ENCODE results near the gene KLHL30. TPM values are rescaled to one million over a fixed set of nuclear protein-coding genes. Genes with fewer than 3 reads are reported as not detected.

The KLHL30 gene
- total and polyA plus RNA-seq, 2 experiments from 2014 or later, result 0.07 TPM; not detected in 1

- Histone ChIP-seq H3K4me3 (no peak overlapping the region), H3K4me1 (ENCODE audit: insufficient read depth) (no peaks in the 10 kb centered on the region), H4K20me1 (replicated peaks; ENCODE audit: insufficient read depth) (no peaks in the 10 kb centered on the region), H3K27ac (ENCODE audit: low read depth) (no peak overlapping the region), H2AFZ (no peak overlapping the region), H3F3A (replicated peaks; ENCODE audit: low read depth) (peaks cover 8% of the 10 kb centered on the region; the same call in 1 of the 2 replicates), H3K79me2 (replicated peaks; ENCODE audit: insufficient read depth) (no peaks in the 10 kb centered on the region), H3K36me3 (ENCODE audit: insufficient read depth) (no peaks in the 10 kb centered on the region), H3K9me2 (ENCODE audit: insufficient read depth) (no peaks in the 10 kb centered on the region), H3K4me2 (no peak overlapping the region), H3K27me3 (ENCODE audit: insufficient read depth) (no peaks in the 10 kb centered on the region)
- DNase-seq (ENCODE audit: low spot score), result no peak
- H3K27me3 Mint-ChIP-seq (ENCODE audit: insufficient read depth, low read depth, poor library complexity), result peaks cover 11% of the 10 kb centered on the region
- TF ChIP-seq POLR2AphosphoS5 (IDR thresholded peaks at IDR 0.05; ENCODE audit: low read depth) (no peak), STAT1 (IDR thresholded peaks at IDR 0.05; ENCODE audit: unreplicated experiment) (no peak), NANOG (IDR thresholded peaks at IDR 0.05; ENCODE audit: borderline replicate concordance) (no peak), ZNF331 (CRISPR knock-in tag; IDR thresholded peaks at IDR 0.05; ENCODE audit: low read depth) (no peak), EZH2 (IDR thresholded peaks at IDR 0.05; ENCODE audit: low read depth, unreplicated experiment) (no peak), CREB1 (CRISPR knock-in tag; IDR thresholded peaks at IDR 0.05; ENCODE audit: low read depth) (no peak), ZNF114 (CRISPR knock-in tag; IDR thresholded peaks at IDR 0.05) (no peak)
- TF ChIP-seq, protein P1, sequence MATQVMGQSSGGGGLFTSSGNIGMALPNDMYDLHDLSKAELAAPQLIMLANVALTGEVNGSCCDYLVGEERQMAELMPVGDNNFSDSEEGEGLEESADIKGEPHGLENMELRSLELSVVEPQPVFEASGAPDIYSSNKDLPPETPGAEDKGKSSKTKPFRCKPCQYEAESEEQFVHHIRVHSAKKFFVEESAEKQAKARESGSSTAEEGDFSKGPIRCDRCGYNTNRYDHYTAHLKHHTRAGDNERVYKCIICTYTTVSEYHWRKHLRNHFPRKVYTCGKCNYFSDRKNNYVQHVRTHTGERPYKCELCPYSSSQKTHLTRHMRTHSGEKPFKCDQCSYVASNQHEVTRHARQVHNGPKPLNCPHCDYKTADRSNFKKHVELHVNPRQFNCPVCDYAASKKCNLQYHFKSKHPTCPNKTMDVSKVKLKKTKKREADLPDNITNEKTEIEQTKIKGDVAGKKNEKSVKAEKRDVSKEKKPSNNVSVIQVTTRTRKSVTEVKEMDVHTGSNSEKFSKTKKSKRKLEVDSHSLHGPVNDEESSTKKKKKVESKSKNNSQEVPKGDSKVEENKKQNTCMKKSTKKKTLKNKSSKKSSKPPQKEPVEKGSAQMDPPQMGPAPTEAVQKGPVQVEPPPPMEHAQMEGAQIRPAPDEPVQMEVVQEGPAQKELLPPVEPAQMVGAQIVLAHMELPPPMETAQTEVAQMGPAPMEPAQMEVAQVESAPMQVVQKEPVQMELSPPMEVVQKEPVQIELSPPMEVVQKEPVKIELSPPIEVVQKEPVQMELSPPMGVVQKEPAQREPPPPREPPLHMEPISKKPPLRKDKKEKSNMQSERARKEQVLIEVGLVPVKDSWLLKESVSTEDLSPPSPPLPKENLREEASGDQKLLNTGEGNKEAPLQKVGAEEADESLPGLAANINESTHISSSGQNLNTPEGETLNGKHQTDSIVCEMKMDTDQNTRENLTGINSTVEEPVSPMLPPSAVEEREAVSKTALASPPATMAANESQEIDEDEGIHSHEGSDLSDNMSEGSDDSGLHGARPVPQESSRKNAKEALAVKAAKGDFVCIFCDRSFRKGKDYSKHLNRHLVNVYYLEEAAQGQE (IDR thresholded peaks at IDR 0.05; ENCODE audit: unreplicated experiment), result no peak
- TF ChIP-seq, protein P2, sequence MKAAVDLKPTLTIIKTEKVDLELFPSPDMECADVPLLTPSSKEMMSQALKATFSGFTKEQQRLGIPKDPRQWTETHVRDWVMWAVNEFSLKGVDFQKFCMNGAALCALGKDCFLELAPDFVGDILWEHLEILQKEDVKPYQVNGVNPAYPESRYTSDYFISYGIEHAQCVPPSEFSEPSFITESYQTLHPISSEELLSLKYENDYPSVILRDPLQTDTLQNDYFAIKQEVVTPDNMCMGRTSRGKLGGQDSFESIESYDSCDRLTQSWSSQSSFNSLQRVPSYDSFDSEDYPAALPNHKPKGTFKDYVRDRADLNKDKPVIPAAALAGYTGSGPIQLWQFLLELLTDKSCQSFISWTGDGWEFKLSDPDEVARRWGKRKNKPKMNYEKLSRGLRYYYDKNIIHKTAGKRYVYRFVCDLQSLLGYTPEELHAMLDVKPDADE (IDR thresholded peaks at IDR 0.05), result no peak
- TF ChIP-seq, protein P3, sequence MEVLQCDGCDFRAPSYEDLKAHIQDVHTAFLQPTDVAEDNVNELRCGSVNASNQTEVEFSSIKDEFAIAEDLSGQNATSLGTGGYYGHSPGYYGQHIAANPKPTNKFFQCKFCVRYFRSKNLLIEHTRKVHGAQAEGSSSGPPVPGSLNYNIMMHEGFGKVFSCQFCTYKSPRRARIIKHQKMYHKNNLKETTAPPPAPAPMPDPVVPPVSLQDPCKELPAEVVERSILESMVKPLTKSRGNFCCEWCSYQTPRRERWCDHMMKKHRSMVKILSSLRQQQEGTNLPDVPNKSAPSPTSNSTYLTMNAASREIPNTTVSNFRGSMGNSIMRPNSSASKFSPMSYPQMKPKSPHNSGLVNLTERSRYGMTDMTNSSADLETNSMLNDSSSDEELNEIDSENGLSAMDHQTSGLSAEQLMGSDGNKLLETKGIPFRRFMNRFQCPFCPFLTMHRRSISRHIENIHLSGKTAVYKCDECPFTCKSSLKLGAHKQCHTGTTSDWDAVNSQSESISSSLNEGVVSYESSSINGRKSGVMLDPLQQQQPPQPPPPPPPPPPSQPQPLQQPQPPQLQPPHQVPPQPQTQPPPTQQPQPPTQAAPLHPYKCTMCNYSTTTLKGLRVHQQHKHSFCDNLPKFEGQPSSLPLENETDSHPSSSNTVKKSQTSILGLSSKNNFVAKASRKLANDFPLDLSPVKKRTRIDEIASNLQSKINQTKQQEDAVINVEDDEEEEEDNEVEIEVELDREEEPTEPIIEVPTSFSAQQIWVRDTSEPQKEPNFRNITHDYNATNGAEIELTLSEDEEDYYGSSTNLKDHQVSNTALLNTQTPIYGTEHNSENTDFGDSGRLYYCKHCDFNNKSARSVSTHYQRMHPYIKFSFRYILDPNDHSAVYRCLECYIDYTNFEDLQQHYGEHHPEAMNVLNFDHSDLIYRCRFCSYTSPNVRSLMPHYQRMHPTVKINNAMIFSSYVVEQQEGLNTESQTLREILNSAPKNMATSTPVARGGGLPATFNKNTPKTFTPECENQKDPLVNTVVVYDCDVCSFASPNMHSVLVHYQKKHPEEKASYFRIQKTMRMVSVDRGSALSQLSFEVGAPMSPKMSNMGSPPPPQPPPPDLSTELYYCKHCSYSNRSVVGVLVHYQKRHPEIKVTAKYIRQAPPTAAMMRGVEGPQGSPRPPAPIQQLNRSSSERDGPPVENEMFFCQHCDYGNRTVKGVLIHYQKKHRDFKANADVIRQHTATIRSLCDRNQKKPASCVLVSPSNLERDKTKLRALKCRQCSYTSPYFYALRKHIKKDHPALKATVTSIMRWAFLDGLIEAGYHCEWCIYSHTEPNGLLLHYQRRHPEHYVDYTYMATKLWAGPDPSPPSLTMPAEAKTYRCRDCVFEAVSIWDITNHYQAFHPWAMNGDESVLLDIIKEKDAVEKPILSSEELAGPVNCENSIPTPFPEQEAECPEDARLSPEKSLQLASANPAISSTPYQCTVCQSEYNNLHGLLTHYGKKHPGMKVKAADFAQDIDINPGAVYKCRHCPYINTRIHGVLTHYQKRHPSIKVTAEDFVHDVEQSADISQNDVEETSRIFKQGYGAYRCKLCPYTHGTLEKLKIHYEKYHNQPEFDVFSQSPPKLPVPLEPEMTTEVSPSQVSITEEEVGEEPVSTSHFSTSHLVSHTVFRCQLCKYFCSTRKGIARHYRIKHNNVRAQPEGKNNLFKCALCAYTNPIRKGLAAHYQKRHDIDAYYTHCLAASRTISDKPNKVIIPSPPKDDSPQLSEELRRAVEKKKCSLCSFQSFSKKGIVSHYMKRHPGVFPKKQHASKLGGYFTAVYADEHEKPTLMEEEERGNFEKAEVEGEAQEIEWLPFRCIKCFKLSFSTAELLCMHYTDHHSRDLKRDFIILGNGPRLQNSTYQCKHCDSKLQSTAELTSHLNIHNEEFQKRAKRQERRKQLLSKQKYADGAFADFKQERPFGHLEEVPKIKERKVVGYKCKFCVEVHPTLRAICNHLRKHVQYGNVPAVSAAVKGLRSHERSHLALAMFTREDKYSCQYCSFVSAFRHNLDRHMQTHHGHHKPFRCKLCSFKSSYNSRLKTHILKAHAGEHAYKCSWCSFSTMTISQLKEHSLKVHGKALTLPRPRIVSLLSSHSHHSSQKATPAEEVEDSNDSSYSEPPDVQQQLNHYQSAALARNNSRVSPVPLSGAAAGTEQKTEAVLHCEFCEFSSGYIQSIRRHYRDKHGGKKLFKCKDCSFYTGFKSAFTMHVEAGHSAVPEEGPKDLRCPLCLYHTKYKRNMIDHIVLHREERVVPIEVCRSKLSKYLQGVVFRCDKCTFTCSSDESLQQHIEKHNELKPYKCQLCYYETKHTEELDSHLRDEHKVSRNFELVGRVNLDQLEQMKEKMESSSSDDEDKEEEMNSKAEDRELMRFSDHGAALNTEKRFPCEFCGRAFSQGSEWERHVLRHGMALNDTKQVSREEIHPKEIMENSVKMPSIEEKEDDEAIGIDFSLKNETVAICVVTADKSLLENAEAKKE (CRISPR knock-in tag; IDR thresholded peaks at IDR 0.05), result no peak
- ATAC-seq, result no peak
- H3K4me1 Mint-ChIP-seq, result no peaks in the 10 kb centered on the region
- no peak overlapping the region for H3K4me3 Mint-ChIP-seq
- H3K27ac Mint-ChIP-seq, result no peak overlapping the region
- 0 out of 3 replicates have a peak, but pooled peaks cover 4% of the 10 kb centered on the region for H3K9me3 Mint-ChIP-seq
- H3K36me3 Mint-ChIP-seq (ENCODE audit: low read depth), result no peaks in the 10 kb centered on the region
These were observed 16.8 kb upstream of the KLHL30 start for GRCh38 chr2:238121511-238122286.
